Smooth muscle cell (in vitro differentiated cells): Measurements from ENCODE around the gene TGFBR2. TPM values are rescaled to one million over a fixed set of nuclear protein-coding genes. Genes with fewer than 3 reads are reported as not detected.

Experiments
- DNase-seq: peaks from one replicate; lab custom pipeline; 2025; ENCODE audit not compliant: unreplicated experiment; lab: John Stamatoyannopoulos, UW
- H2AFZ ChIP-seq: fragments of 200-600 bp; sonication (generic); 2 replicates; pipeline ENCODE4 v1.6.0; 2016; ENCODE audit warnings: antibody characterized with exemption, low read depth, mild to moderate bottlenecking
- H3F3A ChIP-seq: fragments of 200-600 bp; sonication (generic); 2 replicates; pipeline ENCODE4 v1.6.0; 2017; ENCODE audit warnings: antibody characterized with exemption, low read depth
- H3K27ac ChIP-seq: fragments of 200-600 bp; sonication (generic); 2 replicates; pipeline ENCODE4 v1.5.1; 2016; ENCODE audit warnings: low read depth, mild to moderate bottlenecking
- H3K27me3 ChIP-seq: fragments of 200-600 bp; sonication (generic); 2 replicates; pipeline ENCODE4 v1.6.1; 2016; ENCODE audit warnings: low read depth, mild to moderate bottlenecking
- H3K36me3 ChIP-seq: fragments of 200-600 bp; sonication (generic); 2 replicates; pipeline ENCODE4 v1.5.1; 2016; ENCODE audit warnings: low read depth
- H3K4me1 ChIP-seq: fragments of 200-600 bp; sonication (generic); 2 replicates; pipeline ENCODE4 v1.5.1; 2016; ENCODE audit warnings: low read depth
- H3K4me2 ChIP-seq: fragments of 200-600 bp; sonication (generic); 2 replicates; pipeline ENCODE4 v1.6.0; 2016; ENCODE audit warnings: mild to moderate bottlenecking
- H3K4me3 ChIP-seq: fragments of 200-600 bp; sonication (generic); 2 replicates; pipeline ENCODE4 v1.5.1; 2016; ENCODE audit warnings: mild to moderate bottlenecking
- H3K79me2 ChIP-seq: fragments of 200-600 bp; sonication (generic); 2 replicates; pipeline ENCODE4 v1.6.0; 2016; ENCODE audit warnings: low read depth, mild to moderate bottlenecking
- H3K9ac ChIP-seq: fragments of 200-600 bp; sonication (generic); 2 replicates; pipeline ENCODE4 v1.6.0; 2016; ENCODE audit warnings: low read depth
- H3K9me3 ChIP-seq: fragments of 200-600 bp; sonication (generic); replicated peaks from 2 replicates; pipeline ENCODE4 v1.5.1; 2016; ENCODE audit warnings: low read depth
- H4K20me1 ChIP-seq: fragments of 200-600 bp; sonication (generic); 2 replicates; pipeline ENCODE4 v1.6.0; 2016; ENCODE audit warnings: low read depth
- WGBS: methylation state at CpG from one replicate; pipeline ENCODE4 v1.1.7; 2016; ENCODE audit warnings: low lambda C conversion rate; 5-methylcytosine and 5-hydroxymethylcytosine counted together
- polyA plus RNA-seq: library from polyadenylated mRNA; unstranded; fragments of >200 nt; fragmentation: Nextera tagmentation; extraction: Ambion mirVana; gene quantifications from 2 replicates; pipeline ENCODE4 v1.2.1, GENCODE V29; 2016
- total RNA-seq: library from RNA; depleted of rRNA; stranded (reverse); fragments of >200 nt; gene quantifications from 2 replicates; pipeline ENCODE4 v1.2.3, GENCODE V29; 2014
- TF ChIP-seq, protein P1 (sequence below): fragments of 200-600 bp; sonication (generic); IDR thresholded peaks from 2 replicates; pipeline ENCODE4 v1.5.1; 2017; ENCODE audit warnings: borderline replicate concordance, mild to moderate bottlenecking, antibody characterized with exemption; ENCODE audit not compliant: insufficient read depth, poor library complexity, severe bottlenecking

The TGFBR2 gene
- total and polyA plus RNA-seq, 2 experiments from 2014 or later = 39.6 to 53.7 TPM

DNA sequence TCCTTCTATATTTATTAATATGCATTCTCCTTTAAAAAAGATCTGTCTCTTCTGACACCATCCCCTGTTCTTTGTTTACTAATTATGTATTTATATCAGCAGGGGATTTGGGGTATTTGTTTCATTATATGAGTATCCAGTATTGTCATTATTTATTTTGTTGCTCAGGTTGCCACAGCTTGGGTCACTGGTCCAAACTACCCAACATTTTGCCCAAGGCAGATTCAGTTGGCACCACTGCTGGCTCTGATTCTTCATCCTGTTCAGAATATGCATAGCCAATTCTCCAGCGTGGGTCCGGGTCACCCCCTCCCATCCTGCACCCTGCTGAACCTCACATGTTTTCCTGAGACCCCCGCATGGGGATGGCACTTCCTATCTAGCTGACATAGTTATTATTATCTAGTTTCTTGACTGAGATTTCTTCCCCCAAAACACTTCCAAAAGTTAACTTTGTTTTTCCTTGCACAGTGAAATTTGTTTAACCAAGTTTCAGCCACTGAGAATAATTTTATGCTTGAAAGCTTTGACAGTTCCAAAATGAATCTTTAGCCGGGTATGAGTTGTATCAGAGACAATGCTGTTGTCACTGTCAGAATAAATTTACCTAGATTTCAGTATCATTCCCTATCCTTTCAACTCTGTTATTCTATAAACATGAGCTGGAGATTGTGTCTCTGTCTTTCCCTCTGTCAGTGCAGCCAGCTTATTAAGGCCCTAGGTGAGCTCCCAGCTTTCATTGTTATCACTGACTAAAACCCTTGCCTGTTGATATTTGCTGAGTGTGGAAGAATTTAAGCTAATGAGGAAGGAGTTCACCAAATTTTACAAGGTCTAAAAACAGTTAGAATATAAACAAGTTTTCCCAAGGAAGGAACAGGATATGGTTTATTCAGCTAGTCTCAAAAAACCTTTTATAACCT, 70.3 kb downstream of the TGFBR2 start:
- peaks cover 6% of the 10 kb centered on the region for H3F3A ChIP-seq
- no peak overlapping the region for H3K4me2 ChIP-seq
- H3K4me3 ChIP-seq = no peak overlapping the region
- DNase-seq = no peak
- no peaks in the 10 kb centered on the region for H3K27me3 ChIP-seq
- no peak overlapping the region for H3K27ac ChIP-seq
- TF ChIP-seq, protein P1, sequence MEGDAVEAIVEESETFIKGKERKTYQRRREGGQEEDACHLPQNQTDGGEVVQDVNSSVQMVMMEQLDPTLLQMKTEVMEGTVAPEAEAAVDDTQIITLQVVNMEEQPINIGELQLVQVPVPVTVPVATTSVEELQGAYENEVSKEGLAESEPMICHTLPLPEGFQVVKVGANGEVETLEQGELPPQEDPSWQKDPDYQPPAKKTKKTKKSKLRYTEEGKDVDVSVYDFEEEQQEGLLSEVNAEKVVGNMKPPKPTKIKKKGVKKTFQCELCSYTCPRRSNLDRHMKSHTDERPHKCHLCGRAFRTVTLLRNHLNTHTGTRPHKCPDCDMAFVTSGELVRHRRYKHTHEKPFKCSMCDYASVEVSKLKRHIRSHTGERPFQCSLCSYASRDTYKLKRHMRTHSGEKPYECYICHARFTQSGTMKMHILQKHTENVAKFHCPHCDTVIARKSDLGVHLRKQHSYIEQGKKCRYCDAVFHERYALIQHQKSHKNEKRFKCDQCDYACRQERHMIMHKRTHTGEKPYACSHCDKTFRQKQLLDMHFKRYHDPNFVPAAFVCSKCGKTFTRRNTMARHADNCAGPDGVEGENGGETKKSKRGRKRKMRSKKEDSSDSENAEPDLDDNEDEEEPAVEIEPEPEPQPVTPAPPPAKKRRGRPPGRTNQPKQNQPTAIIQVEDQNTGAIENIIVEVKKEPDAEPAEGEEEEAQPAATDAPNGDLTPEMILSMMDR = no peak
- WGBS = 97% methylated on average over 4 of the region's 4 CpGs
- no peak overlapping the region for H2AFZ ChIP-seq
- peaks cover 10% of the 10 kb centered on the region for H3K36me3 ChIP-seq
- no peaks in the 10 kb centered on the region for H3K9me3 ChIP-seq
- H3K9ac ChIP-seq = no peak overlapping the region
- no peaks in the 10 kb centered on the region for H3K79me2 ChIP-seq
- H4K20me1 ChIP-seq = no peaks in the 10 kb centered on the region
- H3K4me1 ChIP-seq = peaks cover 15% of the 10 kb centered on the region

DNA sequence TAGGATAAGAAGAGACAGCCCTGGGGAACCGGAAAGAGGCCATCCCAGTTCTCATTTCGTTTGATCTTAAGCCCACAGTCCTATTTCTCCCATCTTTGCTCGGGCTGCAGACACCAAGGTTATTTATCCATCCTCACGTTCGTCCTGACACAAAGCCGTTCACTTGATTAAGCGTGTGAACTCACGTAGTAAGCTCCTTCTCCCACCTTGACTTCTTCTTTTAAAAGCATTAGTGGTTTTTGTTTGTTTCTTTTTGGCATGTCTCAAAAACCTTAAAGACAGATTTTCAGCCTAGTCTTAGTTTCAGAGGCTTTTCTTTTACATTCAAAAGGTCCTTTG, 70.9 kb downstream of the TGFBR2 start:
- no peaks in the 10 kb centered on the region for H3K9me3 ChIP-seq
- peaks cover 10% of the 10 kb centered on the region for H3K36me3 ChIP-seq
- H3K79me2 ChIP-seq = no peaks in the 10 kb centered on the region
- H3F3A ChIP-seq = peaks cover 12% of the 10 kb centered on the region
- 77% methylated on average over 8 of the region's 8 CpGs for WGBS
- TF ChIP-seq, protein P1 = no peak
- no peak overlapping the region for H3K4me3 ChIP-seq
- H3K9ac ChIP-seq = no peak overlapping the region
- no peaks in the 10 kb centered on the region for H4K20me1 ChIP-seq
- H3K4me2 ChIP-seq = no peak overlapping the region
- H3K27me3 ChIP-seq = no peaks in the 10 kb centered on the region
- no peak for DNase-seq
- no peak overlapping the region for H2AFZ ChIP-seq
- peaks cover 18% of the 10 kb centered on the region for H3K4me1 ChIP-seq
- no peak overlapping the region for H3K27ac ChIP-seq

DNA sequence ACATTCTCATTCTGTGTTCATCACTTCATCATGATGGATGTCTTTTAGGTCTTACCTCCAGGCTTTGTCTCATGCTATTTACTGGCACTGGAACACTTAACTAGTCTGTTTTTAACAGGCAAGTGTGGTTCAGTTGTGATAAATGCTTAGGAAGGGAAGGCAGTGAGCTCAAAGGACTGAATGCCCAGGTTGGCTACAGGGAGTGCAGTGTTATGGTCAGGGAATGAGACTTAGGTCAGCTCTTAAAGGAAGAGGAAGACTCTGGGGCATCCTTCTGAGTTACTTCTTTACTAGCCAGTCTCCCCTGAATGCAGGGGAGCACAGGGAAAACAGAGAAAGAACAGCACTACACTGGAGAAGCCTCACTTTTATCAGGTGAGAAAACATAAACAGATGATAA, 72.6 kb downstream of the TGFBR2 start:
- Histone ChIP-seq H3K9ac (no peak overlapping the region), H2AFZ (no peak overlapping the region), H3K36me3 (peaks cover 6% of the 10 kb centered on the region), H3K27ac (no peak overlapping the region), H4K20me1 (no peaks in the 10 kb centered on the region), H3K27me3 (no peaks in the 10 kb centered on the region), H3F3A (peaks cover 15% of the 10 kb centered on the region), H3K4me3 (no peak overlapping the region), H3K4me1 (peaks cover 18% of the 10 kb centered on the region), H3K9me3 (no peaks in the 10 kb centered on the region), H3K79me2 (no peaks in the 10 kb centered on the region), H3K4me2 (no peak overlapping the region)
- no peak for DNase-seq
- TF ChIP-seq, protein P1 = no peak
